T-cell (primary cell): ENCODE measurements around the gene SRRM3. TPM values are rescaled to one million over a fixed set of nuclear protein-coding genes. Genes with fewer than 3 reads are reported as not detected.

ENCODE experiments used
- ATAC-seq, 4 experiments: fragments of 200-7000 bp in 3 of 4; fragments of 150-1000 bp in 1 of 4; cut with Tn5 transposase; replicated peaks in 1 of 4; 1 replicate in 3 of 4; 2 replicates in 1 of 4; pipeline ENCODE4 v1.10.0; 2021; ENCODE audit warnings: moderate library complexity in 3 of 4, mild to moderate bottlenecking in 2 of 4, moderate number of reproducible peaks in 1 of 4
- CTCF ChIA-PET, 2 donors: fragments of 300-600 bp; sonication (Branson Sonifier 250); formaldehyde crosslinking; loops; one replicate each; lab custom pipeline; 2022; ENCODE audit warnings: antibody characterized with exemption in 2 of 2; lab: Charles Lee
- POLR2A ChIA-PET, 2 donors: fragments of 300-600 bp; sonication (Branson Sonifier 250); formaldehyde crosslinking; loops; one replicate each; lab custom pipeline; 2022; ENCODE audit warnings: antibody characterized with exemption in 2 of 2; lab: Charles Lee
- DNase-seq, 35 experiments: peaks; one replicate each; pipeline versions ENCODE4 v3.0.0 to v3.0.0-alpha.2; 2013 to 2023
- H3K27ac ChIP-seq: one replicate; pipeline ENCODE4 v1.5.1; 2013; ENCODE audit warnings: low read length
- H3K27me3 ChIP-seq, 2 experiments: replicated peaks in 1 of 2; 1 replicate in 1 of 2; 2 replicates in 1 of 2; pipeline versions ENCODE4 v1.6.1 to v1.7.0; 2013; ENCODE audit warnings: low read length in 1 of 2, mixed read lengths in 1 of 2; ENCODE audit not compliant: control insufficient read depth in 2 of 2, insufficient read depth in 2 of 2; ENCODE audit errors: extremely low read depth in 1 of 2
- H3K36me3 ChIP-seq, 2 donors: 1 replicate in 1 of 2; 2 replicates in 1 of 2; pipeline versions ENCODE4 v1.6.1 to v1.7.0; 2013; ENCODE audit warnings: low read length in 1 of 2; ENCODE audit not compliant: control insufficient read depth in 2 of 2, insufficient read depth in 1 of 2; ENCODE audit errors: extremely low read depth in 1 of 2
- H3K4me1 ChIP-seq, 2 experiments: 1 replicate in 1 of 2; 2 replicates in 1 of 2; pipeline versions ENCODE4 v1.6.1 to v1.7.0; 2013; ENCODE audit warnings: low read length in 2 of 2, mixed read lengths in 1 of 2; ENCODE audit not compliant: insufficient read depth in 2 of 2, control insufficient read depth in 1 of 2; ENCODE audit errors: extremely low read depth in 1 of 2
- H3K4me3 ChIP-seq, 2 donors: 1 replicate in 1 of 2; 2 replicates in 1 of 2; pipeline versions ENCODE4 v1.5.1 to v1.7.0; 2013; ENCODE audit warnings: mild to moderate bottlenecking in 2 of 2, low read length in 1 of 2, moderate library complexity in 1 of 2; ENCODE audit not compliant: control insufficient read depth in 1 of 2; ENCODE audit errors: extremely low read depth in 1 of 2
- H3K9me3 ChIP-seq: 2 replicates; pipeline ENCODE4 v1.7.0; 2013
- H3K27ac Mint-ChIP-seq, 2 donors: one replicate each; pipeline ENCODE4 v1.8.0; 2020 to 2021; ENCODE audit warnings: mild to moderate bottlenecking in 2 of 2, mixed read lengths in 2 of 2
- H3K27me3 Mint-ChIP-seq, 2 donors: one replicate each; pipeline ENCODE4 v1.8.0; 2021 to 2022; ENCODE audit warnings: mixed read lengths in 2 of 2
- H3K36me3 Mint-ChIP-seq: one replicate; pipeline ENCODE4 v1.8.0; 2021; ENCODE audit warnings: mixed read lengths
- H3K4me1 Mint-ChIP-seq, 3 donors: one replicate each; pipeline ENCODE4 v1.8.0; 2020 to 2022; ENCODE audit warnings: mixed read lengths in 3 of 3, mild to moderate bottlenecking in 1 of 3
- H3K4me3 Mint-ChIP-seq, 3 donors: one replicate each; pipeline ENCODE4 v1.8.0; 2020 to 2022; ENCODE audit warnings: mild to moderate bottlenecking in 3 of 3, mixed read lengths in 3 of 3, moderate library complexity in 3 of 3
- H3K9me3 Mint-ChIP-seq, 3 donors: one replicate each; pipeline ENCODE4 v1.8.0; 2020 to 2022; ENCODE audit warnings: mixed read lengths in 3 of 3
- WGBS: methylation state at CpG from one replicate; pipeline ENCODE4 v1.1.5; 2013; ENCODE audit warnings: missing lambda C conversion rate; ENCODE audit not compliant: insufficient coverage; 5-methylcytosine and 5-hydroxymethylcytosine counted together
- total RNA-seq, 35 experiments: library from RNA in 6 of 35; stranded (reverse) in 6 of 35; fragments of 120-200 nt in 1 of 35; gene quantifications; one replicate each; pipeline versions ENCODE4 v1.2.1 to v1.2.4 and lab custom pipeline; 2013 to 2026

Gene SRRM3
- total RNA-seq, 5 donors from 2014 or later (not counting 1 experiment from before 2014, with no cell fraction given) = not detected

DNA sequence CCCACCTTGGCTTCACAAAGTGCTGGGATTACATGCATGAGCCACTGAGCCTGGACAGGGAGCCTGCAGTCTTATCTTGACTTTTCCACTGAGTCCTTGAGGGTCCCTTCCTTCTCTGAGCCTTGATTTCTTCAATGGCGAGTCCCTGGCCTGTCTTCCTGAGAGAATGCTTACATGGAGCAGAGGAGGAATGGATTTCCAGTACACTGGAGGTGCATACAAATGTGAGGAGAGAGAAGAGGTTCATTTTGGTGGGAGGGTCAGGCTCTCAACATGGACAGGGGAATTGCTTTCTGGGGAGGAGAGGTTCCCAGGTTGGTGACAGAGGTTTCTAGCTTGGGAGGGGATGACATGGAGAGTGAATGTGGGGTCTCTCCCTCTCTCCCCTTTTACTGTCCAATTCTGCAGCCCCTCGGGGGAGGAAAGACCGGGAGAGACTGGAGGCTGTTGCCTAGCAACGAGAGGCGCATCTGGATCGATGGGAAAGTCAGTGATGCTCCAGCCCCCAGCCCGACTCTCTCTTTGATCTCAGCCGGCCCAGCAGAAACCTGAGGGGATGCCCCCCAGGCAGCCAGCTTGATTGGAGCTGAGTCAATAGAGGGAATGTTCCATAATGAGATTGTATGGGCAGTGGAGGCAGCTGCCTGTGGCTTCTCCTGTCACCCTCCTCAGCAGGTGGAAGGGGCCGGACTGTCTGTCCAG is 14.8 kb downstream of the SRRM3 start:
- H3K4me3 ChIP-seq = no peak overlapping the region
- POLR2A ChIA-PET = no interaction called here
- Mint-ChIP-seq H3K27me3 (peaks cover 20 to 28% of the 10 kb centered on the region in 2 donors), H3K36me3 (no peaks in the 10 kb centered on the region), H3K4me3 (no peak overlapping the region), H3K27ac (no peak overlapping the region), H3K9me3 (no peaks in the 10 kb centered on the region), H3K4me1 (no peaks in the 10 kb centered on the region)
- H3K27ac ChIP-seq = no peak overlapping the region
- no peaks in the 10 kb centered on the region for H3K9me3 ChIP-seq
- CTCF ChIA-PET = interaction anchor here in 1 of 2 donors (0.5 kb wide), 1 partner anchor 1192 kb away, joined by 14 read pairs; no protein-coding TSS in a partner anchor
- peaks cover 2 to 56% of the 10 kb centered on the region in 2 experiments for H3K27me3 ChIP-seq
- ATAC-seq (no peak), DNase-seq (no peak)
- no peaks in the 10 kb centered on the region for H3K36me3 ChIP-seq
- no peaks in the 10 kb centered on the region for H3K4me1 ChIP-seq
- WGBS = 30% methylated on average over 6 of the region's 9 CpGs

- H3K4me1 ChIP-seq = no peaks in the 10 kb centered on the region
- Mint-ChIP-seq H3K9me3 (no peaks in the 10 kb centered on the region), H3K36me3 (no peaks in the 10 kb centered on the region), H3K4me3 (no peak overlapping the region), H3K27ac (no peak overlapping the region), H3K4me1 (no peaks in the 10 kb centered on the region), H3K27me3 (peaks cover 28 to 39% of the 10 kb centered on the region in 2 donors)
- H3K36me3 ChIP-seq = no peaks in the 10 kb centered on the region
- WGBS = 68% methylated on average over 3 of the region's 6 CpGs
- ATAC-seq (no peak), DNase-seq (no peak)
- POLR2A ChIA-PET = no interaction called here
- H3K27ac ChIP-seq = no peak overlapping the region
- CTCF ChIA-PET = interaction anchor here in 1 of 2 donors (0.6 kb wide), 1 partner anchor 77 kb away, joined by 9 read pairs; no protein-coding TSS in a partner anchor
- peaks cover 2 to 67% of the 10 kb centered on the region in 2 experiments for H3K27me3 ChIP-seq
- H3K9me3 ChIP-seq = no peaks in the 10 kb centered on the region
- H3K4me3 ChIP-seq = no peak overlapping the region
Measured at GRCh38 chr7:76217942-76218566, 16.4 kb downstream of the SRRM3 start.

DNA sequence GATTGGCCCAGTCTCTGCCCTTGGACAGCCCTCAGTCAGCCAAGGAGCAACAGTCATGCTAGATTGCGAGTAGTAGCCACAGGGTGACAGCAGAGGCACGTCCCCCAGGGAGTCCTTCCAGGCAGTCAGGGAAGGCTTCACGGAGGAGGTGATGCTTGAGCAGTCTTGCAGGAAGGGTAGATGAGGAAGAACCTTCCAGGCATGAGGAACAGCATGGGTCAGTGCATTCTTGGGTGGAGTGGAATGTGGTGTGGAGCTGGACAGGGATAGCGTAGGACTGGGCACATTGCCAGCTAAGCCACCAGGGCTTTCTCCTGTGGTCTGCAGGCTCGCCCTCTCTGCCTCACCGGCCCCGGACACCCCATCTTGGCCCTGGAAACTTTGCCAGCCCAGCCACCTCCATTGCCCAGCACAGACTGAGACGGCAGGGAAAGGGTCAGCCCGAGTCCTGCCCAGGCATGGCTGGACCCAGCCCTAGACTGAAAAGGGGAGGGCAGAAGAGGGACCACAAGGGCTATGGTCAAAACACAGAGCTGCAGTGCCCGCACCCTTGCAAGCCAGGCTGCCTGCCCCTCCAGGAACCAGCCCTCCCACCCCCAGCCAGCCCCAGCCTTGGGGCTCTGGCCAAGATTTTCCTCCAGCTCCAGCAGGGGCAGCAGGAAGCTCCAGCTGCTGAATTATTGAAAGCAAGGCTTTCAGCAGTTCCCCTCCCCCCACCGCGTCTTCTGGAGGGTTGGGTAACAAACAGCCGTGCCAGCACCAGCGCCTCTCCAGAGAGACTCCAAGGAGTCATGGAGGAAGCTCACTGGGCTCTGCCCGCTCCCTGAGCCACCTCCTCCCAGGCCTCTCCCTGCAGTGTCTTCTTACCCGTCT is 18.7 kb downstream of the SRRM3 start:
- Histone ChIP-seq H3K9me3 (no peaks in the 10 kb centered on the region), H3K27me3 (peaks cover 8 to 67% of the 10 kb centered on the region in 2 experiments), H3K27ac (no peak overlapping the region), H3K4me3 (no peak overlapping the region), H3K4me1 (no peaks in the 10 kb centered on the region), H3K36me3 (no peaks in the 10 kb centered on the region)
- H3K4me3 Mint-ChIP-seq = no peak overlapping the region
- H3K27ac Mint-ChIP-seq = no peak overlapping the region
- no peak for ATAC-seq
- no peaks in the 10 kb centered on the region for H3K36me3 Mint-ChIP-seq
- ChIA-PET CTCF (no interaction called here), POLR2A (no interaction called here)
- peaks cover 37 to 53% of the 10 kb centered on the region in 2 donors for H3K27me3 Mint-ChIP-seq
- no peak for DNase-seq
- WGBS = 42% methylated on average over 11 of the region's 16 CpGs
- no peaks in the 10 kb centered on the region for H3K4me1 Mint-ChIP-seq
- no peaks in the 10 kb centered on the region for H3K9me3 Mint-ChIP-seq

DNA sequence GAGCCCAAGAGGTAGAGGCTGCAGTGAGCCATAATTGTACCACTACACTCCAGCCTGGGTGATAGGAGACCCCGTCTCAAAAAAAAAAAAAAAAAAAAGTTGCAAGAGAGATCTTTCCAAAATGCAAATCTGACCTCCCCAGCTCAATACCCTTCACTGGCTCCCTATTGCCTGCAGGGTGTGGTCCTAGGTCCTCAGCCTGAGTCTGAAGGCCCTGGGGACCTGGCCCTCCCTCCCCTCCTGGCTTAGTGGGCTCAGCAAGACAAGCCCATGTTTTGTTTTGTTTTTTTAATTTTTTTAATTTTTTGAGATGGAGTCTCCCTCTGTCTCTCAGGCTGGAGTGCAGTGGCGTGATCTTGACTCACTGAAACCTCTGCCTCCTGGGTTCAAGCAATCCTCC is 20.6 kb downstream of the SRRM3 start:
- Mint-ChIP-seq H3K9me3 (peaks cover 0 to 4% (median 0%) of the 10 kb centered on the region in 3 donors), H3K4me1 (peaks cover 0 to 5% (median 0%) of the 10 kb centered on the region in 3 donors), H3K36me3 (no peaks in the 10 kb centered on the region), H3K27me3 (peaks cover 42 to 57% of the 10 kb centered on the region in 2 donors), H3K27ac (no peak overlapping the region), H3K4me3 (no peak overlapping the region)
- Histone ChIP-seq H3K36me3 (no peaks in the 10 kb centered on the region), H3K9me3 (no peaks in the 10 kb centered on the region), H3K4me1 (no peaks in the 10 kb centered on the region), H3K27me3 (peaks cover 8 to 68% of the 10 kb centered on the region in 2 experiments), H3K27ac (no peak overlapping the region), H3K4me3 (no peak overlapping the region)
- POLR2A ChIA-PET = interaction anchor here in 1 of 2 donors (0.7 kb wide), 1 partner anchor 15 kb away, joined by 9 read pairs; no protein-coding TSS in a partner anchor
- DNase-seq (no peak), ATAC-seq (no peak)
- CTCF ChIA-PET = no interaction called here
- WGBS = no CpG with 5 or more reads among the region's 2 CpGs

DNA sequence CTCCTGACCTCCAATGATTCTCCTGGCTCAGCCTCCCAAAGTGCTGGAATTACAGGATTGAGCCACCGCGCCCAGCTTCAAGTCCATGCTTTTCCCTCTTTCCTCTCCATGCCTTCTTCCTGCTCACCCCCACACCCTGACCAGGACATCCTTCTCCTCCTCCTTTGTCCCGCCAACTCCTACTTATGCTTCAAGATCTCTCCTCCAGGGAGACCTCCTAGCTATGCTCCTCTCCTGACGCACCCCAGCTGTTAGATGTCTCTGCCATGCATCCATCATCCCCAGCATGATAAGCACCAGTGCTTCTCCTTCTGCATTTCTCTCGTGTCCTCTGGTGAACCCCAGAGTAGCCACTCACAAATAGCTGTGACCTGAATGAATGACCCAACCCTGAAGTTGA is 21.1 kb downstream of the SRRM3 start:
- Mint-ChIP-seq H3K9me3 (peaks cover 0 to 6% (median 0%) of the 10 kb centered on the region in 3 donors), H3K36me3 (no peaks in the 10 kb centered on the region), H3K4me3 (no peak overlapping the region), H3K4me1 (peaks cover 0 to 5% (median 0%) of the 10 kb centered on the region in 3 donors), H3K27ac (no peak overlapping the region), H3K27me3 (peaks cover 46 to 58% of the 10 kb centered on the region in 2 donors)
- POLR2A ChIA-PET = no interaction called here
- H3K27me3 ChIP-seq = peaks cover 8 to 68% of the 10 kb centered on the region in 2 experiments
- 83% methylated on average over 4 of the region's 5 CpGs for WGBS
- DNase-seq (no peak), ATAC-seq (no peak)
- no peaks in the 10 kb centered on the region for H3K9me3 ChIP-seq
- CTCF ChIA-PET = interaction anchor here in 1 of 2 donors (0.6 kb wide), 1 partner anchor 90 kb away, joined by 5 read pairs; no protein-coding TSS in a partner anchor
- no peak overlapping the region for H3K4me3 ChIP-seq
- no peaks in the 10 kb centered on the region for H3K4me1 ChIP-seq
- no peak overlapping the region for H3K27ac ChIP-seq
- H3K36me3 ChIP-seq = no peaks in the 10 kb centered on the region
